HepG2 (cell line): ENCODE results near the gene CPB1.

Experiments
- BHLHE40 ChIP-seq: IDR thresholded peaks from 2 replicates; pipeline ENCODE4 v1.6.1; 2011; ENCODE audit warnings: low read length, improper control_type of control experiment
- CEBPB ChIP-seq: IDR thresholded peaks from 2 replicates; pipeline ENCODE4 v1.6.1; 2011; ENCODE audit warnings: low read depth, low read length, improper control_type of control experiment, borderline replicate concordance
- EZH2 ChIP-seq: conservative IDR thresholded peaks from 2 replicates; pipeline ENCODE4 v1.6.1; 2012; ENCODE audit warnings: mild to moderate bottlenecking, low read depth, low read length, moderate library complexity
- IKZF1 ChIP-seq: fragments of 450-650 bp; IDR thresholded peaks from 2 replicates; pipeline ENCODE4 v1.7.1; 2016
- POLR2A ChIP-seq, 2 experiments: IDR thresholded peaks; 2 replicates each; pipeline ENCODE4 v1.6.1; 2011; ENCODE audit warnings: low read depth in 2 of 2, low read length in 2 of 2, mild to moderate bottlenecking in 1 of 2, moderate library complexity in 1 of 2; ENCODE audit not compliant: insufficient read depth in 1 of 2
- POLR2AphosphoS5 ChIP-seq: IDR thresholded peaks from 2 replicates; pipeline ENCODE4 v1.6.1; 2012; ENCODE audit warnings: low read depth, low read length
- STAG1 ChIP-seq: sonication (generic); formaldehyde crosslinking; IDR thresholded peaks from 2 replicates; pipeline ENCODE4 v1.4.0; 2020; ENCODE audit warnings: missing genetic modification reagents
- TCF12 ChIP-seq, 2 experiments: fragments of 450-650 bp in 1 of 2; sonication (generic) in 1 of 2; formaldehyde crosslinking in 1 of 2; IDR thresholded peaks; 2 replicates each; pipeline versions ENCODE4 v1.6.1 to v1.8.0; 2017 to 2022; ENCODE audit warnings: antibody characterized with exemption in 1 of 2, mild to moderate bottlenecking in 1 of 2, missing genetic modification reagents in 1 of 2, moderate library complexity in 1 of 2
- ZNF30 ChIP-seq: sonication (generic); formaldehyde crosslinking; IDR thresholded peaks from 2 replicates; pipeline ENCODE4 v1.5.0; 2020; ENCODE audit warnings: mild to moderate bottlenecking, missing genetic modification reagents
- TF ChIP-seq, protein P1 (sequence below): IDR thresholded peaks from 2 replicates; pipeline ENCODE4 v1.6.1; 2012; ENCODE audit warnings: inconsistent platforms
- TF ChIP-seq, protein P2 (sequence below): conservative IDR thresholded peaks from 2 replicates; pipeline ENCODE4 v1.6.1; 2018; ENCODE audit warnings: missing genetic modification reagents
- TF ChIP-seq, protein P3 (sequence below): sonication (generic); formaldehyde crosslinking; IDR thresholded peaks from 2 replicates; pipeline ENCODE4 v1.4.0; 2020; ENCODE audit warnings: missing genetic modification reagents, borderline replicate concordance
- TF ChIP-seq, protein P4 (sequence below): sonication (generic); formaldehyde crosslinking; IDR thresholded peaks from 2 replicates; pipeline ENCODE4 v1.4.0; 2020; ENCODE audit warnings: missing genetic modification reagents

DNA sequence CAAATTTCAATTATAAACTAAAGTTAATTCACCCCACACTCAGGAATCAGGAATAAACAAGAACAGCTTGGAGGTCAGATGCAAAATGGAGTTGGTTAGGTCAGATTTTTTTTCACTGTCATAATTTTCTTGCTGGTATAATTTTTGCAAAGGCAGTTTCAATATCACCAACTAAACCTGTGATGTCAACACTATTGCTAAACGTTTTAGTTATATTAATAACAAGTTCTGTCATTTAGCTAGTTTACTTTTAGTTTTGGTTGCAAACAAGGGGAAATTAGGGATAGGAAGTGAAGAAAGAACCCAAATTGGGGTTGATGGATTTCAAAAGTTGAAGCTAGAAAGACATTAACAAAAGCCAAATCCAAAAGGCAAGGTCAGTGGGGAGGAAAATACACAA, 4.6 kb upstream of the CPB1 start:
- TF ChIP-seq TCF12 (IDR thresholded peaks at IDR 0.05): no peak
- TF ChIP-seq TCF12 (CRISPR knock-in tag; IDR thresholded peaks at IDR 0.05): no peak
- TF ChIP-seq, protein P1, sequence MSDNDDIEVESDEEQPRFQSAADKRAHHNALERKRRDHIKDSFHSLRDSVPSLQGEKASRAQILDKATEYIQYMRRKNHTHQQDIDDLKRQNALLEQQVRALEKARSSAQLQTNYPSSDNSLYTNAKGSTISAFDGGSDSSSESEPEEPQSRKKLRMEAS: no peak
- no peak for TF ChIP-seq CEBPB
- TF ChIP-seq, protein P2, sequence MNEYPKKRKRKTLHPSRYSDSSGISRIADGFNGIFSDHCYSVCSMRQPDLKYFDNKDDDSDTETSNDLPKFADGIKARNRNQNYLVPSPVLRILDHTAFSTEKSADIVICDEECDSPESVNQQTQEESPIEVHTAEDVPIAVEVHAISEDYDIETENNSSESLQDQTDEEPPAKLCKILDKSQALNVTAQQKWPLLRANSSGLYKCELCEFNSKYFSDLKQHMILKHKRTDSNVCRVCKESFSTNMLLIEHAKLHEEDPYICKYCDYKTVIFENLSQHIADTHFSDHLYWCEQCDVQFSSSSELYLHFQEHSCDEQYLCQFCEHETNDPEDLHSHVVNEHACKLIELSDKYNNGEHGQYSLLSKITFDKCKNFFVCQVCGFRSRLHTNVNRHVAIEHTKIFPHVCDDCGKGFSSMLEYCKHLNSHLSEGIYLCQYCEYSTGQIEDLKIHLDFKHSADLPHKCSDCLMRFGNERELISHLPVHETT: no peak
- TF ChIP-seq ZNF30: no peak
- TF ChIP-seq POLR2A (IDR thresholded peaks at IDR 0.05; ENCODE audit: insufficient read depth in 1 of 2, low read depth in 2 of 2, low read length in 2 of 2): no peak
- TF ChIP-seq IKZF1: no peak
- TF ChIP-seq, protein P3, sequence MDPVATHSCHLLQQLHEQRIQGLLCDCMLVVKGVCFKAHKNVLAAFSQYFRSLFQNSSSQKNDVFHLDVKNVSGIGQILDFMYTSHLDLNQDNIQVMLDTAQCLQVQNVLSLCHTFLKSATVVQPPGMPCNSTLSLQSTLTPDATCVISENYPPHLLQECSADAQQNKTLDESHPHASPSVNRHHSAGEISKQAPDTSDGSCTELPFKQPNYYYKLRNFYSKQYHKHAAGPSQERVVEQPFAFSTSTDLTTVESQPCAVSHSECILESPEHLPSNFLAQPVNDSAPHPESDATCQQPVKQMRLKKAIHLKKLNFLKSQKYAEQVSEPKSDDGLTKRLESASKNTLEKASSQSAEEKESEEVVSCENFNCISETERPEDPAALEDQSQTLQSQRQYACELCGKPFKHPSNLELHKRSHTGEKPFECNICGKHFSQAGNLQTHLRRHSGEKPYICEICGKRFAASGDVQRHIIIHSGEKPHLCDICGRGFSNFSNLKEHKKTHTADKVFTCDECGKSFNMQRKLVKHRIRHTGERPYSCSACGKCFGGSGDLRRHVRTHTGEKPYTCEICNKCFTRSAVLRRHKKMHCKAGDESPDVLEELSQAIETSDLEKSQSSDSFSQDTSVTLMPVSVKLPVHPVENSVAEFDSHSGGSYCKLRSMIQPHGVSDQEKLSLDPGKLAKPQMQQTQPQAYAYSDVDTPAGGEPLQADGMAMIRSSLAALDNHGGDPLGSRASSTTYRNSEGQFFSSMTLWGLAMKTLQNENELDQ (CRISPR knock-in tag): no peak
- TF ChIP-seq STAG1 (CRISPR knock-in tag): no peak
- no peak for TF ChIP-seq EZH2
- TF ChIP-seq POLR2AphosphoS5: no peak
- TF ChIP-seq, protein P4, sequence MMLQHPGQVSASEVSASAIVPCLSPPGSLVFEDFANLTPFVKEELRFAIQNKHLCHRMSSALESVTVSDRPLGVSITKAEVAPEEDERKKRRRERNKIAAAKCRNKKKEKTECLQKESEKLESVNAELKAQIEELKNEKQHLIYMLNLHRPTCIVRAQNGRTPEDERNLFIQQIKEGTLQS (CRISPR knock-in tag): no peak
- no peak for TF ChIP-seq BHLHE40
